Measurements from ENCODE around the gene CLEC12A.
"Not testable (repeated sequence)": the region's sequence is repeated elsewhere in the genome, so short reads cannot be mapped to it uniquely, and the experiment has no call there.

Gene CLEC12A

DNA sequence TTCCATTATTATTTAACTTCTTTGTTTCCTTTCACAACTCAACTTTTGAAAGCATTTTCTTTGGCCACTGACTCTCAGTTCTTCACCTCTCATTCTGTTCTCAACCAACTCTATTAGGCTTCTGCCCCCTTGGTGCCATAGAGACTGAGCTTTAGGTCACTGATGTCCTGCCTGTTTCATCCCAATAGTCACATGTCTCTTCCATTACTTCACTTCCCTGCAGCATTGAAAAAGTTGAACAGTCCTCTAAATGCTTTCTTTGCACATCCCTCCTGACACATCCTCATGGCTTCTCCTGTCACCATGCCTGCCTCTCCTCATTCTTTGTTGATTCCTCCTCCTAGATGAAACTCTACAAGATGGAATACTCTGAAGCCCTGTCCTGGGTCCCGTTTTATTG, 2.7 kb downstream of the CLEC12A start:
- DNase-seq = no peak

GRCh38 chr12:9974731-9975130, 3.5 kb downstream of the CLEC12A start:
- DNase-seq = not testable (repeated sequence)

- DNase-seq = no peak
Observed at GRCh38 chr12:9975614-9976013, 4.4 kb downstream of the CLEC12A start.

GRCh38 chr12:9976626-9977025, 5.4 kb downstream of the CLEC12A start:
- not testable (repeated sequence) for DNase-seq

DNA sequence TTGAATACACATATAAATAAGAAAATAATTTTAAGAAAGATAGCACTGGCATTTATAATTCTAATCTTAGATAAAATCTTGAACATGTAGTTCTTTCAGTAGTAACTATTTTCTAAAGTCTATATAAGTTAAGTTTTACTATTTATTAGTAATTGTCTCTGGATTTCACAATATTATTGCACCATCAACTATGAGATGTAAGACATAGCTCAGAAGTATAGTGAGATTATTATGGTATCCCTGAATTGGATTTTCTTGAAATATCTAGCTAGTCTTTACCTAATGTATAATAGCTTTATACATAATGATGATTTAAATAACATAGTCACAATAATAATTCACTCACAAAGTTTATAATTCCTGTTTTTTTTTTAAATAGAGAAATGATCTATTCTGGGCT, 6.7 kb downstream of the CLEC12A start:
- DNase-seq = no peak

GRCh38 chr12:9980126-9980525, 8.9 kb downstream of the CLEC12A start:
- DNase-seq = no peak

DNA sequence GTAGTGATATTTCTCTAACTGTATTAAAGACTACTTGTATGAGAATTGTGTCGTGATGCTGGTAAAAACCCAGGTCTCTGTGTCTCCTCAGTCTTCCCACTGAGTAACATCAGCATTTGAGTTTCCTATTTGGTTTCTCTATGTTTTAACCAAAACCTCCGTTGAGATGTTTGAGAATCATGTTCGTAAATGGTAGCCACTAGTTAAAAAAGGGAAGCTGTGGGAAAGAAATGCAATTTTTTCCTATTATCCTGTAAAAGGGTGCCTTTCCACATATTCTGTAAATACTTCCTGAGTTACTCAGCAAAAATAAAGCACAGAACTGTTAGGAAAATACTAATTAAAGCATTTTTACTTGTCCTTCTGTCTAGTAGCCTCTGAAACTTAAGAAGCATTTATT, 20.7 kb downstream of the CLEC12A start:
- DNase-seq = no peak

- no peak for DNase-seq
Observed at GRCh38 chr12:9992296-9992695, 21.1 kb downstream of the CLEC12A start.

- no peak for DNase-seq
Observed at GRCh38 chr12:9999016-9999415, 27.8 kb downstream of the CLEC12A start, which contains the start of gene CLEC1B. Gene CLEC1B (minus strand): TSS chr12:9999121. CDS start chr12:9999100, 21 bp downstream.

- no peak for DNase-seq
Observed at GRCh38 chr12:10001171-10001776, 30.1 kb downstream of the CLEC12A start.

DNA sequence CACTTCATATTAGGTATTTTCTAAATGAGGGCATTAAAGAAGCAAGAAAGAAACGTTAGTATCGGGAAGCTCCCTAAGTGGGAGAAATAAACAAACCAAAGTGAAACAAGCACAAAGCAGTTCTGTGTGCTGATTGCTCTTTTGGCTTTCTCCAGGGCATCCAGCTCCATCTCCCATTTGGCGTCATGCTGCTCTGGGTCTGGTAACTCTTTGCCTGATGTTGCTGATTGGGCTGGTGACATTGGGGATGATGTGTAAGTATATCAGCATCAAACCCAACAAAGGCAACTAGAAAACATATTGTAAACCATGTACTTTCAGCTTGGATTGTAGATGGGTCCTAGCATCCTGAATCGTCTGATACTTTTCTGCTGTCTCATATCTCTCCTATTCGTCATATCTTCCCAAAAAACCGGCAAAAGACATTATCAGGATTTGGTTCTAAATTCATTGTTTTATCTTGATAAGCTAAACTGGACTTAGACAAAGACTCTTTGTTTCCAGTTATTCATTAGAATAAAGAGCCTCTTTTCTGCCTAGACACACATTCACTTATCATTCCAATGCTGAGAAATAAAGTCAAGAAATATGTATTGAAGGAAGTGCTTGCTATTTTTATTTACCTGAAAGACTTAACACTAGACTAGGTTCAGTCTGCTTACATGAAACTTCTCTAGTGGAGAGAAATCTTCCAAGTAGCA, 41.6 kb downstream of the CLEC12A start:
- no peak for DNase-seq

DNA sequence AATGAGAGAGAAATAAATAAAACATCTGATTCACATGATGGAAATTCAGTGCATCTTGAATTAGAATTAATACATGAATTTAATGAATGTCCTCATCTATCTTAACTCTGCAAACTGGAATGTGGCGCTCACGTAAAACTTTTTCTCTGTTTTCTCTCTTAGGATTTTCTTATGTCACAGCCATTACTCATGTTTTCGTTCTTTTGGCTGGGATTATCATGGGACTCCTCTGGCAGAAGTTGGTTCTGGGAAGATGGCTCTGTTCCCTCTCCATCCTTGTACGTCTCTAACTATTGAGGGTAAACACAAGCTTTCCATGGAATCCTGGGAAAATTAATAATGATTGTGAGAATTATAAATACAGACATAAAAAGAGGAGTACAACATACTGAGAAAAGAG, 44.2 kb downstream of the CLEC12A start:
- DNase-seq = no peak

GRCh38 chr12:10016881-10017280, 45.7 kb downstream of the CLEC12A start:
- DNase-seq = no peak

DNA sequence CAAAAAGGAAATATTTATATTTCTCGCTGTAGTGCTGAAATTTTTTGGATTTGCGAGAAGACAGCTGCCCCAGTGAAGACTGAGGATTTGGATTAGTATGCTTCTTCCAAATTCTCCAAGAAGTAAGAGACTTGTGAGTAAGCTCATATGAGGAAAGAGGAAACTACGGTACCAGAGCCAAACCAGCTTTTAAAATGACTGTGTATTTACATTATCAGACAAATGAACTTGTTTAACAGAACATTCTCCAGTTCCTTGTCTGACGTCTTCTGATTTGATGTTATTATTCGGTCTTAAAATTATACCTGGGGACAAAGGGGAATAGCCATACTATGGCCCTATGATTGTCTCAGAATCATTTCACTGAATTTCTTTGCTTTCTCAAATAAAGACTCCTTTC, 47.2 kb downstream of the CLEC12A start:
- no peak for DNase-seq

GRCh38 chr12:10021342-10021741, 50.1 kb downstream of the CLEC12A start:
- no peak for DNase-seq

DNA sequence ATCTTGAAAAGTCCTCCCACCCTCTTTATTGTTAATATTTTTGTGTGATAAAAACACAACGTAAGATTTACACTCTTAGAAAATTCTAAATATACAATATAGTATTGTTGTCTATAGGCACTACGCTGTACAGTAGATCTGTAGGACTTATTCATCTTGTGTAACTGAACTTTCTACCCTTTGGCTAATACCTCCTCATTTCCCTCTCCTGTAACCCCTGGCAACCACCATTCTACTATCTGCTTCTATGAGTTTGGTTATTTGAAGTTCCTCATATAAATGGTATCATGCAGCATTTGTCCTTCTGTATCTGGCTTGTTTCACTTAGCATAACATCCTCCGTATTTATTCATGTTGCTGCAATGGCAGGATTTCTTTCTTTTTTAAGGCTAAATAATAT, 54.0 kb downstream of the CLEC12A start:
- DNase-seq = no peak

DNA sequence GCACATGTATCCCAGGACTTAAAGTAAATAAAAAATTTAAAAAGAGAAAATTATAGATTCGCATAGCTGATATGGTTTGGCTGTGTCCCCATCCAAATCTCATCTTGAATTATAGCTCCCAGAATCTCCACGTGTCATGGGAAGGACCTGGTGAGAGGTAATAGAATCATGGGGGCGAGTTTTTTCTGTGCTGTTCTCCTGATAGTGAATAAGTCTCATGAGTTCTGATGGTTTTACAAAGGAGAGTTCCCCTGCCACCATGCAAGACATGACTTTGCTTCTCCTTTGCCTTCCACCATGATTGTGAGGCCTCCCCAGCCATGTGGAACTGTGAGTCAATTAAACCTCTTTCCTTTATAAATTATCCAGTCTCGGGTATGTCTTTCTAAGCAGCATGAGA, 55.5 kb downstream of the CLEC12A start:
- not testable (repeated sequence) for DNase-seq

DNA sequence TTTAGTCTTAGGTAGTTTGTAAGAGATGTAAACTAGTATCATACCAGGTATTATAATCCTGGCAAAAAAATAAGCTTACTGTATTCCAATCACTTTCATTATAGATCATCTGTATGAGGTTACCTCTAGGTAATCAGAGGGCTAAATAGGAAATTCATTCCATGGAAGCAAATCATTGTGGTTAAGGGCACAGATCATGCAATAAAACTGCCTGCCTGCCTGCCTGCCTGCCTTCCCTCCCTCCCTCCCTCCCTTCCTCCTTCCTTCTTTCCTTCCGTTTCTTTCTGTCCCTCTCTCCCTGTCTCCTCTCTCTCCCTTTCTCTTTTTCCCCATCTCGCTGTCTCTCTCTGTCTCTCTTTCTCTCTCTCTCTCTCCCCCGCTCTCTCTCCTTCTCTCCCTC, 56.1 kb downstream of the CLEC12A start:
- DNase-seq = no peak

GRCh38 chr12:10027721-10028120, 56.5 kb downstream of the CLEC12A start:
- DNase-seq = no peak

GRCh38 chr12:10030446-10030845, 59.2 kb downstream of the CLEC12A start, which contains the start of gene CLEC9A:
Gene CLEC9A (plus strand): TSS chr12:10030682. CDS start chr12:10052688, 22,006 bp downstream.
- DNase-seq = no peak

GRCh38 chr12:10031321-10031720, 60.1 kb downstream of the CLEC12A start:
- DNase-seq = no peak

DNA sequence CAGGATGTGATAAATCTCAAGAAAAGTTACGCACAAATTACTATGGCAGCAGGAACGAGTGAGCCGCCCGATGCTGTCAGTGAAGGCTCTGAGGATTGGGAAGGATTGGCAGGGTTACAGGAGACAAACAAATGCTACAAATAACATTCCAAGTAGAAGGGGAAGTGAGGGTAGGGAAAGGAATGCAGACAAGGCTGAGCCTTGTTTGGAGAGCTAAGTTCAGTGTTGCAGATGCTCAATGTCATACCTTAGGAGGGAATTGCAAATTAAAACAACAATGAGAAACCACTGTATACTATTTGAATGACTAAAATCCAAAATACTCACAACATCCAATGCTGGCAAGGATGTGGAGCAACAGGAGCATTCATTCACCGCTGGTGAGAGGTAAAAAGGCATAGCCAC, 60.6 kb downstream of the CLEC12A start:
- DNase-seq = no peak

- no peak for DNase-seq
Observed at GRCh38 chr12:10033783-10034545, 62.8 kb downstream of the CLEC12A start.

Measured in NCI-H2029 treated with DMSO at 0.1 percent for 48 hours (cell line).